ENCODE measurements around the gene TMEM167B. TPM values are rescaled to one million over a fixed set of nuclear protein-coding genes. Genes with fewer than 3 reads are reported as not detected.

Gene TMEM167B
- total RNA-seq, 1 donor from 2014 or later, result 26.2 TPM

DNA sequence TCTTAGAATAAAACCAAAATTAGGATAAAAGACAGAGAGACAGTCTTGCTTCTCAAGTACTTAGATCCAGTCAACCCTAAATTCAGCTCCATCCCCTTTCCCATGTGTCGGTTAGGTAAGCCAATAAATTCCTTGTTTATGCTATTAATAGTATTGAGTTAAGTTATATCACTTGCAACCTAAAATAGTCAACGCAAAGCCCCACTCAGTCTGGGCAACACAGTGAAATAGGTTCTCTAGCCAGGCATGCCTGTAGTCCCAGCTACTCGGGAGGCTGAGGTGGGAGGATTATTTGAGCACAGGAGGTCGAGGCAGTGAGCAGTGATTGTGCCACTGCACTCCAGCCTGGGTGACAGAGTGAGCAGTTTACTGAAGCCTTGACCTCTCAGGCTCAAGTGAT is 29.4 kb upstream of the TMEM167B start:
- Mint-ChIP-seq H3K4me1 (ENCODE audit: low read depth) (peaks cover 1% of the 10 kb centered on the region), H3K27ac (no peak overlapping the region), H3K4me3 (no peak overlapping the region), H3K36me3 (ENCODE audit: low read depth) (peaks cover 7% of the 10 kb centered on the region), H3K27me3 (ENCODE audit: insufficient read depth) (peaks cover 4% of the 10 kb centered on the region), H3K9me3 (no peaks in the 10 kb centered on the region)
- DNase-seq (ENCODE audit: low spot score), result no peak
- intact Hi-C loops (cut with micrococcal nuclease), result no loop called here

- peaks cover 16% of the 10 kb centered on the region for H3K36me3 Mint-ChIP-seq (ENCODE audit: low read depth)
- intact Hi-C loops (cut with micrococcal nuclease), result no loop called here
Measured at GRCh38 chr1:109065137-109065536, 25.4 kb upstream of the TMEM167B start.

GRCh38 chr1:109067883-109068282 is 22.7 kb upstream of the TMEM167B start:
- peaks cover 5% of the 10 kb centered on the region for H3K4me1 Mint-ChIP-seq (ENCODE audit: low read depth)
- peaks cover 21% of the 10 kb centered on the region for H3K36me3 Mint-ChIP-seq (ENCODE audit: low read depth)
- no peak for DNase-seq (ENCODE audit: low spot score)
- H3K27ac Mint-ChIP-seq, result no peak overlapping the region
- no peaks in the 10 kb centered on the region for H3K9me3 Mint-ChIP-seq
- H3K4me3 Mint-ChIP-seq, result no peak overlapping the region
- intact Hi-C loops (cut with micrococcal nuclease), result no loop called here
- H3K27me3 Mint-ChIP-seq (ENCODE audit: insufficient read depth), result no peaks in the 10 kb centered on the region

More at GRCh38 chr1:109065137-109065536, 25.4 kb upstream of the TMEM167B start:
- no peak for DNase-seq (ENCODE audit: low spot score)
- Mint-ChIP-seq H3K27ac (no peak overlapping the region), H3K27me3 (ENCODE audit: insufficient read depth) (no peaks in the 10 kb centered on the region), H3K4me3 (no peak overlapping the region), H3K4me1 (ENCODE audit: low read depth) (peaks cover 5% of the 10 kb centered on the region), H3K9me3 (no peaks in the 10 kb centered on the region)

GRCh38 chr1:109069294-109069693 is 21.3 kb upstream of the TMEM167B start:
- intact Hi-C loops (cut with micrococcal nuclease), result no loop called here
- Mint-ChIP-seq H3K27ac (no peak overlapping the region), H3K9me3 (no peaks in the 10 kb centered on the region), H3K36me3 (ENCODE audit: low read depth) (peaks cover 22% of the 10 kb centered on the region), H3K4me1 (ENCODE audit: low read depth) (peaks cover 8% of the 10 kb centered on the region), H3K27me3 (ENCODE audit: insufficient read depth) (no peaks in the 10 kb centered on the region), H3K4me3 (no peak overlapping the region)
- DNase-seq (ENCODE audit: low spot score), result no peak

DNA sequence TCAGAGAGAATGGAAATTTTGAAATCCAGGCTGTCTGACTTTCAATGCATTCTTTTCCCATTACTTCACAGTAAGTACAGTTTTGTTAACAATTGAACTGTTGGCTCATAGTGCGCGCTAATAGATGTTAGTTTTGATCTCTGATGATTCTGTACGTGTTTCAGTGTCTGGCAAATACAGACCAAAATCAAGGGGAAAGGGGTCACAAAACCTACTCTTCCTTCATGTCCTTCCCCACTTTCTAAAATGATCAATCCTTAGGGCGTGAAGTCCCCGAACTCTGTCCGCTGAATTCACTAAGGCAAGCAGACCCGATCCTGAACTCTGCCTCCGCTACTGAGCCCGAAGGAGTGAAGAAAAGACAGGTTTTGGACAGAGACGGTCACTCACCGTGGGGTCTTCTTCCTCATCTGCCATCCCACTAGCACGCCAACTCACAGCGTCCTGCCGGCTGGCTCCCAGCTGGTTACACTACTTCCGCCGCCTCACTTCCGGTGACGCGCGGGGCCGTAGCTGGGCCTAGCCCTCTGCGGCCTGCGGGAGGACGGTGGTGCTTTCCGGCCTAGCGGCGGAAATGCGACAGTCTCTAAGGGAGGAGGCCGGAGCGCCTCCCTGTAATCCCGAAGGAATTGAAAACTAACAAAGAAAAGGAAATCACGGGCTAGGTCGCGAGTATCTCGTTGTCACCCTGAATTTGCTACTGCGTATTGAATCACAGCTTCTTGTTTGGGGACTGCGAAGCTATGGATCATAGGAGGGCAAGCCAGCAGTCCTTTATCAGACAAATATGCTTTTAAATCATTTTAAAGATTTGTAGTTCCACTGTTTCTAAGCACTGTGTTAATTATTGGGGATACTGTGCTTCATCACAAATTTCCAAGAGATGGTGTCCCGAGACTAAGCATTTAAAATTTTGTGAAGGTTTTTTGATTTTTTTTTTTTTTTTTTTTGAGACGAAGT is 14.8 kb upstream of the TMEM167B start, which contains the start of gene TAF13:
Gene TAF13 (minus strand): TSS at position 473 of the 960 bp plus-strand sequence. CDS start 56 bp downstream, at position 417.
- Mint-ChIP-seq H3K4me3 (peak within 1 kb of the TSS; percentile 99), H3K27ac (peak within 1 kb of the TSS; percentile 88), H3K4me1 (ENCODE audit: low read depth) (peaks cover 20% of the 10 kb centered on the region), H3K9me3 (no peaks in the 10 kb centered on the region), H3K36me3 (ENCODE audit: low read depth) (peaks cover 16% of the 10 kb centered on the region), H3K27me3 (ENCODE audit: insufficient read depth) (peaks cover 1% of the 10 kb centered on the region)
- intact Hi-C loops (cut with micrococcal nuclease), result loop anchor here (1.0 to 2.0 kb wide), 7 partner anchors 14 to 329 kb away; partner anchors contain the start of genes CLCC1, STXBP3, TMEM167B and WDR47
- peak; percentile 87 for DNase-seq (ENCODE audit: low spot score)

GRCh38 chr1:109078317-109078716 is 12.2 kb upstream of the TMEM167B start:
- peaks cover 13% of the 10 kb centered on the region for H3K36me3 Mint-ChIP-seq (ENCODE audit: low read depth)
- no peak for DNase-seq (ENCODE audit: low spot score)
- no peak overlapping the region for H3K4me3 Mint-ChIP-seq
- H3K27me3 Mint-ChIP-seq (ENCODE audit: insufficient read depth), result peaks cover 1% of the 10 kb centered on the region
- H3K9me3 Mint-ChIP-seq, result no peaks in the 10 kb centered on the region
- H3K27ac Mint-ChIP-seq, result no peak overlapping the region
- intact Hi-C loops (cut with micrococcal nuclease), result no loop called here
- H3K4me1 Mint-ChIP-seq (ENCODE audit: low read depth), result peaks cover 20% of the 10 kb centered on the region

GRCh38 chr1:109079240-109079622 is 11.3 kb upstream of the TMEM167B start:
- H3K27me3 Mint-ChIP-seq (ENCODE audit: insufficient read depth), result peaks cover 1% of the 10 kb centered on the region
- peaks cover 11% of the 10 kb centered on the region for H3K36me3 Mint-ChIP-seq (ENCODE audit: low read depth)
- peaks cover 18% of the 10 kb centered on the region for H3K4me1 Mint-ChIP-seq (ENCODE audit: low read depth)
- H3K27ac Mint-ChIP-seq, result no peak overlapping the region
- H3K9me3 Mint-ChIP-seq, result no peaks in the 10 kb centered on the region
- no peak overlapping the region for H3K4me3 Mint-ChIP-seq
- DNase-seq (ENCODE audit: low spot score), result no peak
- intact Hi-C loops (cut with micrococcal nuclease), result no loop called here

DNA sequence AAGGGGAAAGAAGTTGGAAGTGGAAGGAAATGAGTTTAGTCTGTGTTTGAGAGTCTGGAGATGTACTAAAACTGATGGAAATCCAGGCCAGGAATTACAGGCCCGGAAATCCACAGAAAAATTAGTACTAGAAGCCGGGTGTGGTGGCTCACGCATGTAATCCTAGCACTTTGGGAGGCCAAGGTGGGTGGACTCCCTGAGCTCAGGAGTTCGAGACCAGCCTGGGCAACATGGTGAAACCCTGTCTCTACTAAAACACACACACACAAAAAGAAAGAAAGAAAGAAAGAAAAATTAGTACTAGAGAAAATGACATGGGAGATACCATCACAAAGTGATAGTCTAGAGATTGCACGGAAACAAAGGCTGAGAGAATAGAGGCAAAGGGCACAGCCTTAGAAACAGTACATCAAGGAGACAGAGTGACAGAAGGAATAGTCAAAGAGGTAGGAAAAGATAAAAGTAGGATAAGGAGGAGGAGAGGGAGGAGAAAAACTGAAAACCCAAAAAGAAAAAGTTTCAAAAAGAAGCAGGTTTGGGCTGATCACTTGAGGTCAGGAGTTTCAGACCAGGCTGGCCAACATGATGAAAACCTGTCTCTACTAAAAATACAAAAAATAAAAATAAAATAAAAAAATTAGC is 10.0 kb upstream of the TMEM167B start:
- Mint-ChIP-seq H3K27ac (no peak overlapping the region), H3K4me1 (ENCODE audit: low read depth) (peaks cover 7% of the 10 kb centered on the region), H3K9me3 (no peaks in the 10 kb centered on the region), H3K27me3 (ENCODE audit: insufficient read depth) (peaks cover 1% of the 10 kb centered on the region), H3K36me3 (ENCODE audit: low read depth) (peaks cover 5% of the 10 kb centered on the region), H3K4me3 (no peak overlapping the region)
- intact Hi-C loops (cut with micrococcal nuclease), result no loop called here
- DNase-seq (ENCODE audit: low spot score), result no peak

GRCh38 chr1:109083501-109083900 is 7.1 kb upstream of the TMEM167B start:
- intact Hi-C loops (cut with micrococcal nuclease), result no loop called here
- Mint-ChIP-seq H3K9me3 (no peaks in the 10 kb centered on the region), H3K36me3 (ENCODE audit: low read depth) (no peaks in the 10 kb centered on the region), H3K27me3 (ENCODE audit: insufficient read depth) (peaks cover 3% of the 10 kb centered on the region), H3K4me3 (no peak overlapping the region), H3K27ac (no peak overlapping the region), H3K4me1 (ENCODE audit: low read depth) (no peaks in the 10 kb centered on the region)
- no peak for DNase-seq (ENCODE audit: low spot score)

- H3K27me3 Mint-ChIP-seq (ENCODE audit: insufficient read depth), result peaks cover 3% of the 10 kb centered on the region
Measured at GRCh38 chr1:109083923-109084322, 6.6 kb upstream of the TMEM167B start.

GRCh38 chr1:109084563-109085517 is 5.7 kb upstream of the TMEM167B start:
- H3K36me3 Mint-ChIP-seq (ENCODE audit: low read depth), result peaks cover 3% of the 10 kb centered on the region
- intact Hi-C loops (cut with micrococcal nuclease), result no loop called here
- DNase-seq (ENCODE audit: low spot score), result no peak

More at GRCh38 chr1:109083923-109084322, 6.6 kb upstream of the TMEM167B start:
- no peaks in the 10 kb centered on the region for H3K9me3 Mint-ChIP-seq
- no peaks in the 10 kb centered on the region for H3K36me3 Mint-ChIP-seq (ENCODE audit: low read depth)
- intact Hi-C loops (cut with micrococcal nuclease), result no loop called here
- DNase-seq (ENCODE audit: low spot score), result no peak
- no peaks in the 10 kb centered on the region for H3K4me1 Mint-ChIP-seq (ENCODE audit: low read depth)
- H3K27ac Mint-ChIP-seq, result no peak overlapping the region
- H3K4me3 Mint-ChIP-seq, result no peak overlapping the region

More at GRCh38 chr1:109084563-109085517, 5.7 kb upstream of the TMEM167B start:
- Mint-ChIP-seq H3K4me3 (no peak overlapping the region), H3K4me1 (ENCODE audit: low read depth) (no peaks in the 10 kb centered on the region), H3K27me3 (ENCODE audit: insufficient read depth) (peaks cover 3% of the 10 kb centered on the region), H3K27ac (no peak overlapping the region), H3K9me3 (no peaks in the 10 kb centered on the region)

All from activated T-helper 1 cell treated with anti-CD3 and anti-CD28 coated beads, Interleukin-12 subunit alpha, Interleukin-12 subunit beta, Interleukin-2, Interleukin-4 antibody, amounts not matched to agents 30 ng/mL and 10 ng/mL and 1 ng/mL, durations not matched to agents 14 hours and 24 hours and 36 hours (primary cell).